Duodenal mucosa (tissue), 2 donors: ENCODE measurements around the gene NLRX1.

ENCODE experiments used
- H3K27ac ChIP-seq: one replicate; pipeline ENCODE4 v1.7.0; 2013; ENCODE audit warnings: low read depth, low read length
- H3K27me3 ChIP-seq, 2 donors: one replicate each; pipeline ENCODE4 v1.7.0; 2013; ENCODE audit warnings: low read length in 2 of 2, control low read depth in 1 of 2; ENCODE audit not compliant: insufficient read depth in 2 of 2, control insufficient read depth in 1 of 2
- H3K36me3 ChIP-seq, 2 donors: one replicate each; pipeline ENCODE4 v1.7.0; 2013; ENCODE audit warnings: low read length in 2 of 2, control low read depth in 1 of 2; ENCODE audit not compliant: insufficient read depth in 2 of 2, control insufficient read depth in 1 of 2
- H3K4me1 ChIP-seq, 2 donors: one replicate each; pipeline ENCODE4 v1.7.0; 2013; ENCODE audit warnings: low read length in 2 of 2, control low read depth in 1 of 2; ENCODE audit not compliant: insufficient read depth in 2 of 2, control insufficient read depth in 1 of 2
- H3K4me3 ChIP-seq, 2 donors: one replicate each; pipeline ENCODE4 v1.7.0; 2013; ENCODE audit warnings: low read length in 2 of 2, low read depth in 1 of 2
- H3K9ac ChIP-seq, 2 donors: one replicate each; pipeline ENCODE4 v1.7.0; 2013; ENCODE audit warnings: low read length in 2 of 2, low read depth in 1 of 2
- H3K9me3 ChIP-seq, 2 donors: one replicate each; pipeline ENCODE4 v1.7.0; 2013; ENCODE audit warnings: low read length in 2 of 2, control low read depth in 1 of 2; ENCODE audit not compliant: control insufficient read depth in 1 of 2

The NLRX1 gene, protein sequence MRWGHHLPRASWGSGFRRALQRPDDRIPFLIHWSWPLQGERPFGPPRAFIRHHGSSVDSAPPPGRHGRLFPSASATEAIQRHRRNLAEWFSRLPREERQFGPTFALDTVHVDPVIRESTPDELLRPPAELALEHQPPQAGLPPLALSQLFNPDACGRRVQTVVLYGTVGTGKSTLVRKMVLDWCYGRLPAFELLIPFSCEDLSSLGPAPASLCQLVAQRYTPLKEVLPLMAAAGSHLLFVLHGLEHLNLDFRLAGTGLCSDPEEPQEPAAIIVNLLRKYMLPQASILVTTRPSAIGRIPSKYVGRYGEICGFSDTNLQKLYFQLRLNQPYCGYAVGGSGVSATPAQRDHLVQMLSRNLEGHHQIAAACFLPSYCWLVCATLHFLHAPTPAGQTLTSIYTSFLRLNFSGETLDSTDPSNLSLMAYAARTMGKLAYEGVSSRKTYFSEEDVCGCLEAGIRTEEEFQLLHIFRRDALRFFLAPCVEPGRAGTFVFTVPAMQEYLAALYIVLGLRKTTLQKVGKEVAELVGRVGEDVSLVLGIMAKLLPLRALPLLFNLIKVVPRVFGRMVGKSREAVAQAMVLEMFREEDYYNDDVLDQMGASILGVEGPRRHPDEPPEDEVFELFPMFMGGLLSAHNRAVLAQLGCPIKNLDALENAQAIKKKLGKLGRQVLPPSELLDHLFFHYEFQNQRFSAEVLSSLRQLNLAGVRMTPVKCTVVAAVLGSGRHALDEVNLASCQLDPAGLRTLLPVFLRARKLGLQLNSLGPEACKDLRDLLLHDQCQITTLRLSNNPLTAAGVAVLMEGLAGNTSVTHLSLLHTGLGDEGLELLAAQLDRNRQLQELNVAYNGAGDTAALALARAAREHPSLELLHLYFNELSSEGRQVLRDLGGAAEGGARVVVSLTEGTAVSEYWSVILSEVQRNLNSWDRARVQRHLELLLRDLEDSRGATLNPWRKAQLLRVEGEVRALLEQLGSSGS

DNA sequence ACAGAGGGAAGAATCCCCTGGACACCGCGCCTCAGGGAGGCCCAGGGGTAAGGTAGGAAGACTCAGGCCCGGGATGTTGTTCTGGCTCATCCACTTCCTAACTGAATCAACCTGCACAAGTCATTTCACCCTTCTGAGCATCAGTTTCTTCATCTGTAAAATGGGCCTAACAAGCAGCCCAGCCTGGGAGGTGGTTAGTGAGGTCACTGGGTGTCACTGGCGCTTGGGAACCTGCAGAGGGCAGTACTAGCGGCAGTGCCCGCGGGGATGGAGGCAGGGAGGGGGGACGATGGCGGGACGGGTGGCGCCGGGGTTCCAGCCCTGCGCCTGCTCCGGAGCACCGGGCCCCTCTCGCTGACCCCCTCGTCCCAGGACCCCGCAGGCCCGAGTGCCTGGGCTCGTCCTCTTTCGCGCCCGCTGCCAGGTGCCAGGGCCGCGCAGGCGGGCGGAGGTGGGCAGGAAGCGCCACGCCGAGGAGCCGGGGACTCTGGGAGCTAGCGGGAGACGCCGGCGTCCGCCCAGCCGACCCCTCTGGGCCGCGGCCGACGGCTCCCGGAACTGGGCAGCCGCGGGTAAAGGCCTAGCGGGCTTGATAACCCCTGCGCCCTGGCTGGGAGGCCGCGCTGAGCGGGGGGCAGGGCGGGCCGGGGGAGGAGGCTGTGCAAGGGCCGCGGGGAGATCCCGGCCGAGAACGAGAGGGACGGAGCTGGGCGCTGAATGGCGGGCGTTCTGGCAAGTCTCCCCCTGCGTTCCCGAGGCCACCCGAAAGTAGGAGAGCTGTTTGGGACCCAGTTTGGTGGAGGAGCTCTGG is at the start of gene NLRX1:
NLRX1 (plus strand) TSS at position 255 of the 811 bp plus-strand sequence. CDS start 2,679 bp downstream, outside the sequence.
- no peaks in the 10 kb centered on the region for H3K9me3 ChIP-seq
- H3K4me3 ChIP-seq: peak within 1 kb of the TSS; percentile 88 to 90
- peaks cover 0 to 10% of the 10 kb centered on the region in 2 donors for H3K4me1 ChIP-seq
- H3K27ac ChIP-seq: peak within 1 kb of the TSS; percentile 87
- H3K9ac ChIP-seq: peak within 1 kb of the TSS; percentile 78 to 90
- peaks cover 0 to 2% of the 10 kb centered on the region in 2 donors for H3K36me3 ChIP-seq
- no peaks in the 10 kb centered on the region for H3K27me3 ChIP-seq

DNA sequence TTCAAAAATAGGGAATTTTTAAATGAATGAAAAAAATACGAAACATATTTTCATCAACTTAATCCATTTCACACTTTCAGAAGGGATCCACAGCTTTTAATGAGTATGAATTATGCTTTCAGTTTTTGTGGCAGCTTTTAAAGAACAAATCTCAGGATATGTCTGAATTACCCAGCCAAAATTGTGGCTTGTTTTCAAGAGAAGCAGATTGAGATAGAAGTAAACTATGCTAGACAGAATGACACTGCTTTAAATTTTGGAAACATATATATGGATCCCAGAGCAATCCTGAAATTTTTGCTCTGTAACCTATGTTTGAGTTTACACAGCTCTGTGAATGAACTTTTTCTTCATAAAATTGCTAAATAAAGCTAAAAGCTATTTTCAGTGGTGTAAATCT is 49.6 kb upstream of the NLRX1 start:
- Histone ChIP-seq H3K4me1 (peaks cover 15 to 25% of the 10 kb centered on the region in 2 donors), H3K27me3 (no peaks in the 10 kb centered on the region)

DNA sequence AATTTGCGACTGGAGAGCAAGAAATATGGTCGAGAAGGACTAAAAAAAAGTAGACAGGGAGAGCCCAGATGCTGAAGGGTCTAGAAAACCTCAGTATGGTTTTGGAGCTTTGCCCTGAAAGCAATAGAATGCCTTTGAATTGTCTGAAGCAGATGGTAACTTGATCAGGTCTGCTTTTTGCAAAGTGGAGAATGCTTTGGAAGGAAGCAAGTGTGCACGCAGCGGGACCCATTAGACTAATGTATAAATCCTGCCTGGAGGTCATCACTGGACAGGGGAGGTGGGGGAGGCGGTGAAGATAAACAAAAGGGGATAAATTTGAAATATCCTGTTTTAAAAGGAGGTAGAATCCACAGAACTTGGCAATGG is 47.9 kb upstream of the NLRX1 start:
- no peak overlapping the region for H3K27ac ChIP-seq
- H3K9me3 ChIP-seq: no peaks in the 10 kb centered on the region
- peak overlapping the region; percentile 67 to 79 for H3K9ac ChIP-seq
- H3K4me3 ChIP-seq: peak overlapping the region; percentile 75 to 94
- H3K4me1 ChIP-seq: peaks cover 20 to 30% of the 10 kb centered on the region in 2 donors
- no peaks in the 10 kb centered on the region for H3K27me3 ChIP-seq
- H3K36me3 ChIP-seq: peaks cover 9 to 31% of the 10 kb centered on the region in 2 donors

More for the DNA sequence above, 49.6 kb upstream of the NLRX1 start:
- H3K4me3 ChIP-seq: no peak overlapping the region
- peaks cover 13 to 37% of the 10 kb centered on the region in 2 donors for H3K36me3 ChIP-seq
- no peaks in the 10 kb centered on the region for H3K9me3 ChIP-seq
- H3K27ac ChIP-seq: no peak overlapping the region
- H3K9ac ChIP-seq: no peak overlapping the region

DNA sequence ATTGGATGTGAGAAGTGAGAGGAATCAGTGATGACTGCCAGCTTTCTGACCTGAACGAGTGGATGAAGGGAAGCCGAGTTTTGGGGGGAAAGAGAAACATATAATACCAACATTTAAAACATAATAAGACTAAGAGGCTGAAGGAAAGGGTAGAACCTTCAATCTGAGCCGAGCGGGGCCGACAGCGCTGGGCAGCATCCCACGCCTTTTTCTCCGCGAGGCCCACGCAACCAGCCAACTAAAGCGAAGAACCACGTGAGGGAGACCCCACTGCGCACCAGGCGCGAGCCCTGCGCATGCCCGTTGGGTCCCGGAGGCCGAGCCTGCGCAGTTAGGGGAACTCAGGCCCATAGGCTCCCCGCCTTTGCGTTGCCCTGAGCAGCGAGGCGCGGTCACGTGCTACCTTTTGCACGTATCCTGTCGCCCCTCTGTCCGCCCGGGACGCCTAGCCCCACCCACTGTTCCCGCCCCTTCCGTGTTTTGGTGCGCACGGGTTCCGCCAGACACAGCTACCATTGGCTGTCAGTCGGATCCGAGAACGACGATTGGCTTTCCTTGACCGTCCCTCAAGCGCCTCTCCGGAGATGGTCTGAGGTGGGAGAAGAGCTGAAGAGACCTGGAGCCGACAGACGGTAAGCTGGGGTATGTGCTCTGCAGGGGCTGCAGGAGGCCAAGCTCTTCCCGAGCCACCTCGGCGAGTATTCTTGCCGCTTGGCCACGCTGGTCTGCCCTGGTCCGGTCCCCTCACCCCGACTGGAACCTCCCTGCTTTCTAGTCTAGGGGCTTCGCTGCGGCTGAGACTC is 47.3 kb upstream of the NLRX1 start, which contains the start of gene HINFP:
HINFP (plus strand) TSS at position 573 of the 803 bp plus-strand sequence. CDS start 5,365 bp downstream, outside the sequence.
- Histone ChIP-seq H3K27ac (peak within 1 kb of the TSS; percentile 84), H3K9ac (peak within 1 kb of the TSS; percentile 88 to 97), H3K27me3 (no peaks in the 10 kb centered on the region), H3K4me1 (peaks cover 22 to 35% of the 10 kb centered on the region in 2 donors), H3K4me3 (peak within 1 kb of the TSS; percentile 94 to 100), H3K36me3 (peaks cover 9 to 25% of the 10 kb centered on the region in 2 donors), H3K9me3 (no peaks in the 10 kb centered on the region)

DNA sequence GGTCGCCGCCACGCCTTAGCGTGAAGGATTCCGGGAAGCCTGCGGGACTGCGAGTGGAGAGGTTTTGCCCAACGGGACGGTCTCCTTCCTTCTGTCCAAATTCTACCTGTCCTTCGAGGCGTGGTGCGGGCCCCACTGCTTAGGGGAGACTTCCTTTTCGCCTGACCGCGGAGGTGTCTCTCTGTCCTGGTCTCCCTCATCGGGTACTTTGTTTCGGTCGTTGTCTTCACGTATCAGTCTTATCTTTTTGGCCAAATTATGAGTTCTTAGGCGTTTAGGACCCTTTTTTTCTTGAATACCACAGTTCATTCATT is 46.8 kb upstream of the NLRX1 start:
- peaks cover 9 to 20% of the 10 kb centered on the region in 2 donors for H3K36me3 ChIP-seq
- peaks cover 27 to 41% of the 10 kb centered on the region in 2 donors for H3K4me1 ChIP-seq
- no peaks in the 10 kb centered on the region for H3K27me3 ChIP-seq
- H3K4me3 ChIP-seq: peak overlapping the region; percentile 94 to 100
- no peaks in the 10 kb centered on the region for H3K9me3 ChIP-seq
- peak overlapping the region; percentile 84 for H3K27ac ChIP-seq
- H3K9ac ChIP-seq: peak overlapping the region; percentile 88 to 97

DNA sequence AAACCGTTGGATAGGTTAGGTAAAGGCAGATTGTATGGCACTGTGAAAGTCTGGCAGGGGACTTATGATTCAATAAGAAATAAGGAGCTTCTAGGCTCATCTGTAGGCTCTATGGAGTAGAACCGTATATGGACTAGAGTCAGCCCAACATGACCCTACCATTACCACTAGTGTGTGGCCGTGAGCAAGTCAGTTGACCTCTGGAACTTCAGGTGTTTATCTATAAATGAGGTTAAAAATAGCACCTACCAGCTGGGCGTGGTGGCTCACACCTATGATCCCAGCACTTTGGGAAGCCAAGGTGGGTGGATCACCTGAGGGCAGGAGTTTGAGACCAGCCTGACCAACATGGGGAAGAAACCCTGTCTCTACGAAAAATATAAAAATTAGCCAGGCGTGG is 42.7 kb upstream of the NLRX1 start:
- peak overlapping the region in 1 of 2 donors; percentile 41 for H3K4me3 ChIP-seq
- H3K27ac ChIP-seq: no peak overlapping the region
- H3K27me3 ChIP-seq: no peaks in the 10 kb centered on the region
- H3K9ac ChIP-seq: peak overlapping the region in 1 of 2 donors; percentile 37
- peaks cover 13 to 27% of the 10 kb centered on the region in 2 donors for H3K36me3 ChIP-seq
- H3K9me3 ChIP-seq: no peaks in the 10 kb centered on the region
- H3K4me1 ChIP-seq: peaks cover 25 to 39% of the 10 kb centered on the region in 2 donors

DNA sequence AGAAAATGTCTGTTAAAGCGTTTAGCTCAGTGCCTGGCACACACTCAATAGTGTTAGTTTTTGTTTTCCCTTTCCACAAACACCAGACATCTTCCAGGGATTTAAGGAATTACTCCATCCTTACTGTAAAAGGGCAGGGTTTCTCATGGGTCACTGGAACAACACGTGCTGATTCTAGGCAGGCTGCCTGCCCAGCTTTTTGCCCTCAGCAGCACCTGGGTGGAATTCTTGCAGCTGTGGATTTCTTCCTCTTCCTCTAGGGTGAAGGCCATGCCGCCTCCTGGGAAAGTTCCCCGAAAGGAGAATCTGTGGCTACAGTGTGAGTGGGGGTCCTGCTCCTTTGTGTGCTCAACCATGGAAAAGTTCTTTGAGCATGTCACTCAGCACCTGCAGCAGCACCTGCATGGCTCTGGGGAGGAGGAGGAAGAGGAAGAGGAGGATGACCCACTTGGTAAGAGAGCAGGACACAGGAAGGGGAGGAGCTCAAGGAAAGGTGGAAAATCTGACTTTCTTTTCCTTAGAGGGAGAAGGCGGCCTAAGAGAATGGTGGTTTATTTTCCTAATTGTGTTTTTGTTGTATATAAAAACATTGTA is 41.8 kb upstream of the NLRX1 start:
- H3K36me3 ChIP-seq: peaks cover 22 to 36% of the 10 kb centered on the region in 2 donors
- no peaks in the 10 kb centered on the region for H3K9me3 ChIP-seq
- H3K9ac ChIP-seq: peak overlapping the region in 1 of 2 donors; percentile 36
- no peak overlapping the region for H3K27ac ChIP-seq
- no peak overlapping the region for H3K4me3 ChIP-seq
- H3K27me3 ChIP-seq: no peaks in the 10 kb centered on the region
- H3K4me1 ChIP-seq: peaks cover 24 to 33% of the 10 kb centered on the region in 2 donors

DNA sequence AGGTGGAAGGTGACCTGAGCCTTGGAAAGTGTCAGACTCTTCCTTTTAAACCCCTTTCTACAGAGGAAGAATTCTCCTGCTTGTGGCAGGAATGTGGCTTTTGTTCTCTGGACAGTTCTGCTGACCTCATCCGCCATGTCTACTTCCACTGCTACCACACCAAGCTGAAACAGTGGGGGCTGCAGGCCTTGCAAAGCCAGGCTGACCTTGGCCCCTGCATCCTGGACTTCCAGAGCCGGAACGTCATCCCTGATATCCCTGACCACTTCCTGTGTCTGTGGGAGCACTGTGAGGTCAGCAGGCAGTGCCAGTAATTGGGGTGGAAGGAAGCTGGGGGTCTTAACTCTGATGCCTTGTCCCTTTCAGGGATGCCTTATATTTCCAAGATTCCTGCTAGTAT is 37.9 kb upstream of the NLRX1 start:
- Histone ChIP-seq H3K27ac (no peak overlapping the region), H3K9ac (no peak overlapping the region), H3K4me1 (peaks cover 11 to 15% of the 10 kb centered on the region in 2 donors), H3K36me3 (peaks cover 43 to 59% of the 10 kb centered on the region in 2 donors), H3K9me3 (no peaks in the 10 kb centered on the region), H3K4me3 (no peak overlapping the region), H3K27me3 (no peaks in the 10 kb centered on the region)
